GM15510 (cell line): ENCODE results near the gene AP2A2.

Experiments
- POLR2A ChIP-seq: IDR thresholded peaks from 3 replicates; pipeline ENCODE4 v1.6.1; 2011; ENCODE audit warnings: borderline replicate concordance; ENCODE audit not compliant: insufficient read length; ENCODE audit errors: extremely low read depth

AP2A2 gene

GRCh38 chr11:929405-929804 is 3.7 kb downstream of the AP2A2 start:
- no peak for TF ChIP-seq POLR2A

- no peak for TF ChIP-seq POLR2A
Measured at GRCh38 chr11:931385-931784, 5.7 kb downstream of the AP2A2 start.

- TF ChIP-seq POLR2A, result no peak
Measured at GRCh38 chr11:932435-932834, 6.8 kb downstream of the AP2A2 start.

GRCh38 chr11:933142-933851 is 7.6 kb downstream of the AP2A2 start:
- no peak for TF ChIP-seq POLR2A

- TF ChIP-seq POLR2A, result no peak
Measured at GRCh38 chr11:933936-934335, 8.3 kb downstream of the AP2A2 start.

GRCh38 chr11:934527-934926 is 8.9 kb downstream of the AP2A2 start:
- TF ChIP-seq POLR2A, result no peak

GRCh38 chr11:936199-936598 is 10.5 kb downstream of the AP2A2 start:
- no peak for TF ChIP-seq POLR2A

GRCh38 chr11:937841-938261 is 12.2 kb downstream of the AP2A2 start:
- TF ChIP-seq POLR2A, result no peak

GRCh38 chr11:940496-941135 is 14.9 kb downstream of the AP2A2 start:
- no peak for TF ChIP-seq POLR2A

- TF ChIP-seq POLR2A, result no peak
Measured at GRCh38 chr11:942823-943222, 17.2 kb downstream of the AP2A2 start.

- no peak for TF ChIP-seq POLR2A
Measured at GRCh38 chr11:944711-945470, 19.2 kb downstream of the AP2A2 start.

GRCh38 chr11:945986-946385 is 20.3 kb downstream of the AP2A2 start:
- no peak for TF ChIP-seq POLR2A

- TF ChIP-seq POLR2A, result no peak
Measured at GRCh38 chr11:947744-948143, 22.1 kb downstream of the AP2A2 start.

- TF ChIP-seq POLR2A, result no peak
Measured at GRCh38 chr11:951507-951906, 25.8 kb downstream of the AP2A2 start.
